Measurements from ENCODE around the gene TP53INP2.
"Not testable (repeated sequence)": the region's sequence is repeated elsewhere in the genome, so short reads cannot be mapped to it uniquely, and the experiment has no call there.

Gene TP53INP2

DNA sequence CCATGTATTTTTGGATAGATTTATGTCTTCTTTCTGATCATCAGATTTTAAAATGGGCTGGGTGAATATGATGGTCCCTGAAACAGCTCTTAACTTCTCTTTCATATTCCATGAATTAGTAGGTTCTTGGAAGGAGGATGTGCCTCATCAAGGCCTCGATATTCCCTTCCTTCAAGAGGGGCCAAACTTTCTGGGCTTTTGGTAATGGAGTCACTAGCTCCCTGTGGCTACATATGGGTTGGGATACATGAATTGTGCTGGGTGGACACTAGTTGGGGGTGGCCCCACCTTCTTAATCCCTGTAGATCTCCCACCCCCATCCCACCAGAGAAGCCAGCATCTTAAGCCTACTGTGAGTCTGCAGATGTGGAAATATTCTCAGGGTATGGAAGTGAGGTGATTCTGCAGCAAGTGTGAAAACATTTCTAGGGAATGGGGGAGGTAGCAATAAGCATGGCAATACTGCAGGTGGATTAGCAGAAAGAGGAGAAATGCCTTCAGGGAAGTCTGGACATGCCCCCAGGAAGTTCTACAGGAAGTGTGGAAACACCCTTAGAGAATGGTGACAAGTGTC, 2.2 kb downstream of the TP53INP2 start:
- no peak for DNase-seq

- DNase-seq, result no peak
These were observed 3.0 kb downstream of the TP53INP2 start for GRCh38 chr20:34706912-34707784.

DNA sequence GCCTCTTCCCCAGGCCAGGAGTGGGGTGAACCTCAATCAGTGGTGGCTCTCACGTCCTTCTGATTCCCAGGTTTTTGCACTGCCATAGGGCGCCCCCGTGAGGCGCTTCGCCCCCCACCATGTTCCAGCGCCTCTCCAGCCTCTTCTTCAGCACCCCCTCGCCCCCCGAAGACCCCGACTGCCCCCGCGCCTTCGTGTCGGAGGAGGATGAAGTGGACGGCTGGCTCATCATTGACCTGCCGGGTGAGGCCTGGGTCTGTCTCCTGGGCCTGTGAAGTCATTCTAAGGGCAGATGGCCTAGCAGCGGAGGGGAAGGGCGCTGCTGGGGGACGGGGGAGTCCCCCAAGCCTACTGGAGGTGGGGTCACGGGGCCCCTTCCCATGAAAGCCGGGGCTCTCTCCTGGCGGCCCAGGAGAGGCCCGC, 4.5 kb downstream of the TP53INP2 start:
- no peak for DNase-seq

- no peak for DNase-seq
These were observed 5.1 kb downstream of the TP53INP2 start for GRCh38 chr20:34709044-34709830.

- DNase-seq, result no peak
These were observed 5.9 kb downstream of the TP53INP2 start for GRCh38 chr20:34709831-34710567.

DNA sequence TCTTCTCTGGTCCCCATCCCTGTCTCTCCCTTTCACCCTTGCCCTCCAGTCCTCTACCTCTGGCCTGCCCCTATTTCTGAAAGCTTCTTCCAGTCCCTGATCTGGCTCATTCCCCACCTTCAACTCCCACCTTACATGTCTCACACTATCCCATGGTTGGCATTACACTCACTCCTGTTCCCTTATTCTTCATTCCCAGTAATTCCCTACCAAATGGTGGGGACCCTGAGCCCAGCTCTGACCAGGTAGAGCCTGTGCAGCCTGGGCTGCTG, 6.4 kb downstream of the TP53INP2 start:
- no peak for DNase-seq

DNA sequence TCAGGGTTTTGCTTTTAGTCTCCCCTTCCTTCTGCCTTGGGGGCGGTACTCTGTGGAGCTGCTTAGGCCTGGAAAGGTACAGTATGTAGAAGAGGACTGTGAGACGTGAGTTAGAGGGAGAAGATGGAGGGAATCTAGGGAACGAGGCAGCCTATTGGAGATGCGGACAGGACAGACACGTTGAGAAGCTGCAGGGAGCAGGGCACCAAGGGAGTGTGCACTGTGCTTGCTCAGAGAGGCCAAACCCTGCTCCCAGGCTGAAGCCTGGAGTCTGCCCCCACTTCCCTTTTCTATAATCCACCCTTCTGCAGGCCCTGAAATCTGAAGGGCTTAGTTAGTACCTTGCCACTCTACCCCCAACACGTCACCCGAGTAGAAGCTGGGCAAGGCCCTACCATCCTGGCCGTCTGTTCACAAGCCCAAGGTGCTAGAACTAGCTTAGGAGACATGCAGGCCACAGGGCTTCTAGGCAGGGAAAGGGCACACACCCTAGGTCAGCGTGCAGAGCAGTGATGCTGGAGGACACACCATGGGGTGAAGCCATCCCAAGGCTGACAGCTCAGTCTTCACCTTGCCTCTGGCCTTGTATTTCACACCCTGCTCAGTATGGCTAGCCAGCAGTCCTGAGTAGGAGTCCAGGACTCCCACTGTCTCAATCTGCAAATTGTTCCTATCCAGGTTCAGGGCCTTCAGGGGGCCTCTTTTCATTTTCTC, 6.9 kb downstream of the TP53INP2 start:
- DNase-seq, result no peak

- no peak for DNase-seq
These were observed 7.8 kb downstream of the TP53INP2 start for GRCh38 chr20:34711813-34712430.

DNA sequence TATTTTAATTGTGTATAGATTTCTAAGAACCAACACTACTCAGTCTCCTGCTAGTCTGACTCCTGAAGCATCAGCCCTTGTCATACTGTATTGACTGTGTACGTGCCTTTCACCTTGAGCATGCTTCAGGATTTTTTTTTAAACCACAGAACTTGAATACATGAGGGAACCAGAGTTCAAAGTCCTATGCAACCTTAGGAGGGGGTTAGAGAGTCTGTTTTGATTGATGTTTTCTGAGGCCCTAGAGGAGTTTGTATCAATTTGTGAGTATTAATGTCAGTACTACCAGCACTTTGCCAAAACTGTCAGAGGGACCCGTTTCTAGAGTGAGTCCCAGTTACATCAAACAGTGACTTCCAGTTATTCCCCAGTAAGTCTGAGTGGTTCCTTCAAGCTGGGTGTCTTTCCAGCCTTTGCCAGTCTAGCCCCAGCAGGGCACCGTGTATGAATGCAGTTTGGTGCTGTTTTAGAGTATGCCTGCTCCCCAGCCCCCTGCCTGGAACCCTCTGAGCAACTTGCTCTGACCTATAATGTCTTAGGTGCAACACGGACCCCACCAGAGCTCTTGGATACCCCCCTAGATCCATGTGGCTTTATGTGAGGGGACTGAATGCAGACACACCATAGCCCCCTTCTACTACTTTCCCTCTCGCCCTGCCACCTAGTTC, 8.5 kb downstream of the TP53INP2 start:
- DNase-seq, result no peak

GRCh38 chr20:34713194-34713943, 9.2 kb downstream of the TP53INP2 start:
- no peak for DNase-seq

DNA sequence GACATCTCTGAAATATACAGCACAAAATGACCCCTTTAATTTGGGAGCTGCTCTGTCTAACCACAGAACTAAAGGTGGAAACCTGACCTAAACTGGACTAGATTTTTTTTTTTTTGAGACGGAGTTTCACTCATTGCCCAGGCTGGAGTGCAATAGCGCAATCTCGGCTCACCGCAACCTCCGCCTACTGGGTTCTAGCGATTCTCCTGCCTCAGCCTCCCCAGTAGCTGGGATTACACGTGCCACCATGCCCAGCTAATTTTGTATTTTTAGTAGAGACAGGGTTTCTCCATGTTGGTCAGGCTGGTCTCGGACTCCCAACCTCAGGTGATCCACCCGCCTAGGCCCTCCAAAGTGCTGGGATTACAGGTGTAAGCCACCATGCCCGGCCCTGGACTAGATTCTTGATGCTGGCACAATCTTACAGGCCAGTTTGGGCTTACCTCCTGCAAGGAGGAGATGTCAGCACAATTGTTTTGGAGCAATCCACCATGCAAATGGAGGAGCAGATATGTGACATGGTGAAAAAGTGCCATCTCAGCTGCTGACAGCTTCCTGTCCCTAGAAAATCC, 9.9 kb downstream of the TP53INP2 start:
- not testable (repeated sequence) for DNase-seq

DNA sequence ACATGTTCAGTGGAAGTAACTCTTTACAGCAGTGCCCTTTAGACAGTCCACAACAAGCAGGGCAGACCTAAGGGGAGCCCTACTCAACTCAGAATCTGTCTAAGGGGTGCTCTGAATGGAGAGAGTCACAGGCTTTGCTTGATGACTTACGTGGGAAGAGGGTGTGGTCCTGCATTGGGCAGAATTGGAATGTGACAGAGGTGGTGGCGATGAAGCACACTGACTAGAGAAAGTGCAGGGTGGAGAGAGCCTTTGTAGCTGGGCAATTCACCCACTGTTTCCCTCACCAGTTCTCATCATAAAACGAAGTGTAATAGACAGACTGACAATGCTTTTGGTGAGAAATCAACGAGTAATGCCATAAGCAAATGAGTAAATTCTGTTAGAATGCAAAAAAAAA, 11.2 kb downstream of the TP53INP2 start:
- DNase-seq, result no peak

DNA sequence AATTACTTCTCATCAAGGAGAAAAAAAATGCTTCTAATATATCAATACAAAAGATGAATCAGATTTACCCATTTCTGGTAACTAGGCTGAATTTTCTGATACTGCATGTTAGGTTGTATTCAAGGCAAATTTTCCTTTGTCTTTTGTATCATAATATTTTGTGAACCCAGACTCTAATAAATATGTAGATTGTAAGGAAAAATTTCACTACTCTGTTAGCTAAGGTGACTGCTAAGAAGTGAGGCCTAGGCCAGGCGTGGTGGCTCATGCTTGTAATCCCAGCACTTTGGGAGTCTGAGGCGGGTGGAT, 12.7 kb downstream of the TP53INP2 start:
- no peak for DNase-seq

GRCh38 chr20:34717230-34718095, 13.3 kb downstream of the TP53INP2 start:
- DNase-seq, result no peak

GRCh38 chr20:34719242-34720017, 15.3 kb downstream of the TP53INP2 start:
- not testable (repeated sequence) for DNase-seq

GRCh38 chr20:34720266-34720665, 16.1 kb downstream of the TP53INP2 start:
- DNase-seq, result no peak

GRCh38 chr20:34722560-34722959, 18.4 kb downstream of the TP53INP2 start:
- not testable (repeated sequence) for DNase-seq

- DNase-seq, result no peak
These were observed 20.0 kb downstream of the TP53INP2 start for GRCh38 chr20:34724172-34724571.

- no peak for DNase-seq
These were observed 25.3 kb downstream of the TP53INP2 start for GRCh38 chr20:34729416-34729815.

Measured in SIG-M5 (cell line).